IMR-90 (cell line): ENCODE measurements around the gene TADA2A. TPM values are rescaled to one million over a fixed set of nuclear protein-coding genes. Genes with fewer than 3 reads are reported as not detected.
"Not testable (repeated sequence)": the region's sequence is repeated elsewhere in the genome, so short reads cannot be mapped to it uniquely, and the experiment has no call there.

ENCODE experiments used
- ATAC-seq: fragments of 200-7000 bp; cut with Tn5 transposase; 2 replicates; pipeline ENCODE4 v1.9.1; 2020; ENCODE audit warnings: low read depth, mild to moderate bottlenecking, moderate library complexity
- BruUV-seq: library from RNA; stranded (reverse); fragments of 400-500 nt; replicated peaks from 2 replicates; lab custom pipeline; 2021; lab: Mats Ljungman, UMichigan
- CTCF ChIA-PET: fragments of 300-600 bp; formaldehyde crosslinking; extraction: SDS; loops from one replicate; lab custom pipeline; 2021; ENCODE audit warnings: antibody characterized with exemption; lab: Yijun Ruan, JAX
- POLR2A ChIA-PET: fragments of 300-600 bp; sonication (Branson Sonifier 250); formaldehyde crosslinking; loops from one replicate; lab custom pipeline; 2022; ENCODE audit warnings: antibody characterized with exemption; ENCODE audit not compliant: unreplicated experiment; lab: Charles Lee
- DNase-seq: peaks from one replicate; pipeline ENCODE4 v3.0.0; 2013
- H2AFZ ChIP-seq: replicated peaks from 2 replicates; pipeline ENCODE3; 2013; ENCODE audit warnings: low read length, mild to moderate bottlenecking; ENCODE audit not compliant: poor library complexity
- H2AK5ac ChIP-seq: 2 replicates; pipeline ENCODE4 v1.6.1; 2013; ENCODE audit warnings: low read depth, low read length, inconsistent platforms
- H2AK9ac ChIP-seq: replicated peaks from 2 replicates; pipeline ENCODE3; 2013; ENCODE audit warnings: mild to moderate bottlenecking, low read depth, low read length, moderate library complexity; ENCODE audit not compliant: poor library complexity
- H2BK120ac ChIP-seq: 2 replicates; pipeline ENCODE4 v1.6.1; 2013; ENCODE audit warnings: low read depth, low read length, inconsistent platforms
- H2BK15ac ChIP-seq: 3 replicates; pipeline ENCODE4 v1.6.1; 2013; ENCODE audit warnings: low read depth, low read length, inconsistent platforms
- H2BK20ac ChIP-seq: 2 replicates; pipeline ENCODE4 v1.6.1; 2013; ENCODE audit warnings: low read depth, mild to moderate bottlenecking, inconsistent platforms, low read length, moderate library complexity
- H2BK5ac ChIP-seq: 2 replicates; pipeline ENCODE4 v1.6.1; 2013; ENCODE audit warnings: mild to moderate bottlenecking, low read depth, low read length, inconsistent platforms; ENCODE audit not compliant: poor library complexity, severe bottlenecking
- H3K14ac ChIP-seq: replicated peaks from 2 replicates; pipeline ENCODE4 v1.6.1; 2013; ENCODE audit warnings: low read depth, low read length, inconsistent platforms
- H3K18ac ChIP-seq: 2 replicates; pipeline ENCODE4 v1.6.1; 2013; ENCODE audit warnings: low read depth, low read length, control low read depth
- H3K23ac ChIP-seq: 2 replicates; pipeline ENCODE4 v1.6.1; 2013; ENCODE audit warnings: low read depth, low read length, inconsistent platforms
- H3K27ac ChIP-seq: 2 replicates; pipeline ENCODE4 v1.5.1; 2013; ENCODE audit warnings: mild to moderate bottlenecking, control low read depth, low read length; ENCODE audit not compliant: insufficient read depth
- H3K27me3 ChIP-seq: 2 replicates; pipeline ENCODE4 v1.6.1; 2013; ENCODE audit warnings: low read length; ENCODE audit not compliant: control insufficient read depth, insufficient read depth
- H3K36me3 ChIP-seq: 2 replicates; pipeline ENCODE4 v1.6.1; 2013; ENCODE audit warnings: low read length, mixed read lengths; ENCODE audit not compliant: control insufficient read depth, insufficient read depth
- H3K4ac ChIP-seq: 2 replicates; pipeline ENCODE4 v1.6.1; 2013; ENCODE audit warnings: low read depth, low read length, inconsistent platforms
- H3K4me1 ChIP-seq: 2 replicates; pipeline ENCODE4 v1.6.1; 2013; ENCODE audit warnings: low read length, mixed read lengths; ENCODE audit not compliant: control insufficient read depth, insufficient read depth
- H3K4me2 ChIP-seq: 2 replicates; pipeline ENCODE4 v1.6.1; 2013; ENCODE audit warnings: low read depth, mild to moderate bottlenecking, control low read depth, low read length, moderate library complexity
- H3K4me3 ChIP-seq: 2 replicates; pipeline ENCODE4 v1.5.1; 2013; ENCODE audit warnings: low read depth, mild to moderate bottlenecking, control low read depth, low read length, moderate library complexity; ENCODE audit not compliant: insufficient read depth
- H3K56ac ChIP-seq: 2 replicates; pipeline ENCODE4 v1.6.1; 2013; ENCODE audit warnings: low read length, inconsistent platforms; ENCODE audit not compliant: insufficient read depth; ENCODE audit errors: extremely low read depth
- H3K79me1 ChIP-seq, 2 experiments: 2 replicates each; pipeline ENCODE4 v1.6.1; 2013; ENCODE audit warnings: low read length in 2 of 2, inconsistent platforms in 1 of 2, low read depth in 1 of 2
- H3K9ac ChIP-seq: 2 replicates; pipeline ENCODE4 v1.6.1; 2013; ENCODE audit warnings: low read depth, low read length, control low read depth
- H3K9me1 ChIP-seq: 2 replicates; pipeline ENCODE4 v1.6.1; 2013; ENCODE audit warnings: low read length, inconsistent platforms; ENCODE audit not compliant: insufficient read depth
- H3K9me3 ChIP-seq: 2 replicates; pipeline ENCODE4 v1.6.1; 2013; ENCODE audit warnings: low read length; ENCODE audit not compliant: control insufficient read depth, insufficient read depth
- H4K20me1 ChIP-seq: 2 replicates; pipeline ENCODE4 v1.6.1; 2013; ENCODE audit warnings: low read length, inconsistent platforms; ENCODE audit not compliant: insufficient read depth
- H4K5ac ChIP-seq: 2 replicates; pipeline ENCODE4 v1.6.1; 2013; ENCODE audit warnings: mild to moderate bottlenecking, low read depth, low read length, control low read depth
- H4K8ac ChIP-seq, 2 experiments: 2 replicates each; pipeline ENCODE4 v1.6.1; 2013; ENCODE audit warnings: low read depth in 2 of 2, low read length in 2 of 2, control low read depth in 1 of 2, inconsistent platforms in 1 of 2
- H4K91ac ChIP-seq: 2 replicates; pipeline ENCODE4 v1.6.1; 2013; ENCODE audit warnings: low read depth, low read length, inconsistent platforms; ENCODE audit not compliant: insufficient read depth
- BHLHE40 ChIP-seq: fragments of 150-350 bp; IDR thresholded peaks from 2 replicates; pipeline ENCODE4 v1.6.1; 2016; ENCODE audit warnings: mild to moderate bottlenecking, low read depth, low read length
- CEBPB ChIP-seq: IDR thresholded peaks from 2 replicates; pipeline ENCODE4 v1.6.1; 2012; ENCODE audit warnings: low read depth, low read length, improper control_type of control experiment
- FOS ChIP-seq: fragments of 150-350 bp; IDR thresholded peaks from 2 replicates; pipeline ENCODE4 v1.6.1; 2016; ENCODE audit warnings: low read depth, low read length
- WGBS, 2 experiments: methylation state at CpG; one replicate each; pipeline versions ENCODE4 v1.1.5 to v1.1.7; 2013; ENCODE audit warnings: missing lambda C conversion rate in 2 of 2; ENCODE audit not compliant: insufficient read length in 1 of 2; ENCODE audit errors: extremely low coverage in 2 of 2; 5-methylcytosine and 5-hydroxymethylcytosine counted together
- dilution Hi-C: fragments of 300-500 bp; cut with HindIII; formaldehyde crosslinking; loops from one replicate; pipeline ENCODE4 v1.14.3; 2018; ENCODE audit warnings: low sequenced_read_pairs; ENCODE audit not compliant: unreplicated experiment
- in situ Hi-C: fragments of 300-500 bp; cut with MboI; formaldehyde crosslinking; loops from 3 replicates; pipeline ENCODE4 v1.14.3; 2019; ENCODE audit warnings: low sequenced_read_pairs, inconsistent platforms, mixed read lengths
- intact Hi-C: fragments of 100-400 bp; cut with micrococcal nuclease; formaldehyde crosslinking; loops from 2 replicates; pipeline ENCODE4 v1.10.0; 2022
- polyA plus RNA-seq, 3 experiments: library from polyadenylated mRNA; depleted of rRNA; stranded (reverse); fragments of >200 nt; gene quantifications; 2 replicates each; pipeline ENCODE4 v1.2.3, GENCODE V29; 2012; ENCODE audit warnings: low replicate concordance in 1 of 3
- total RNA-seq: library from RNA; depleted of rRNA; stranded (reverse); fragments of >200 nt; gene quantifications from 2 replicates; pipeline ENCODE4 v1.2.3, GENCODE V29; 2012

The TADA2A gene
- total and polyA plus RNA-seq, 2 of the 4 experiments (the other 2 are of a cell fraction), result 13.1 to 19.7 TPM

DNA sequence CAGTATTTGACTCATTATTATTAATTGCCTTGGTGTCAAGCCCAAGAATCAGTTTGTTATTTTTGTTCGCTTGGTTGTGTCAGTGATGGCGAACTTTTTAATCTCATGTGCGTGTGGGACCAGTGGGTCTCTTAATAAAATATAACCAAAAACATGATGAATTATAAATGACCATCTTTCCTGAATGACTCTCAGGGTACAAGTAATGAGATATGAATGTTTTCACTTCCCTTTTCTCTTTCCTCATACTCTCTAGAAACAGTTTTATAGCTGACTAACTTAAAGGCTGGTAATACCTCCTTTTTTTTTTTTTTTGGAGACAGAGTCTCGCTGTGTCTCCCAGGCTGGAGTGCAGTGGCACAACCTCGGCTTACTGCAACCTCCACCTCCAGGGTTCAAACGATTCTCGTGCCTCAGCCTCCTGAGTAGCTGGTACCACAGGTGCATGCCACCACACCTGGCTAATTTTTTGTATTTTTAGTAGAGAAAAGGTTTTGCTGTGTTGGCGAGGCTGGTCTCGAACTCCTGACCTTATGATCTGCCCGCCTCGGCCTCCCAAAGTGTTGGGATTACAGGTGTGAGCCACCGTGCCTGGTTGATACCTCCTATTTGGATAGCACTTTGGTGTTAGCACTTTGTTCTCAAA is 34.8 kb downstream of the TADA2A start:
- in situ Hi-C loops, H3K9ac ChIP-seq, BruUV-seq, H2BK20ac ChIP-seq, H3K4me1 ChIP-seq, H4K5ac ChIP-seq, H3K9me3 ChIP-seq, H3K27me3 ChIP-seq, H3K4me2 ChIP-seq, H3K4me3 ChIP-seq, H3K56ac ChIP-seq, H3K9me1 ChIP-seq, dilution Hi-C loops, intact Hi-C loops, POLR2A ChIA-PET, H2AK9ac ChIP-seq, H4K20me1 ChIP-seq: not testable (repeated sequence)
- Histone ChIP-seq H3K14ac (peak overlapping the region; percentile 43; the same call in 1 of the 2 replicates), H2BK15ac (peak overlapping the region; percentile 84; the same call in 2 of the 3 replicates), H2BK5ac (peak overlapping the region; percentile 73), H3K79me1 (peaks cover 13 to 23% of the 10 kb centered on the region in 2 experiments), H4K8ac (peak overlapping the region in 1 of 2 experiments; percentile 79; a peak in 2 of 4 replicates), H3K18ac (peak overlapping the region; percentile 87), H3K36me3 (peaks cover 24% of the 10 kb centered on the region), H2BK120ac (peak overlapping the region; percentile 56; the same call in 1 of the 2 replicates), H3K4ac (0 out of 2 replicates have a peak overlapping the region, but pooled peaks have one; percentile 50), H3K27ac (peak overlapping the region; percentile 59; the same call in 1 of the 2 replicates), H2AK5ac (peak overlapping the region; percentile 88), H4K91ac (peak overlapping the region; percentile 59), H3K23ac (peak overlapping the region; percentile 36; the same call in 1 of the 2 replicates), H2AFZ (peak overlapping the region; percentile 13)
- DNase-seq, result peak; percentile 92
- TF ChIP-seq FOS (0 out of 2 replicates have a peak, but pooled peaks have one; percentile 13), CEBPB (peak; percentile 29; the same call in 1 of the 2 replicates), BHLHE40 (peak; percentile 50)
- ATAC-seq, result peak; percentile 80
- CTCF ChIA-PET, result interaction anchor here (0.7 kb wide), 2 partner anchors 28 to 40 kb away, joined by 3 to 5 read pairs; no protein-coding TSS in a partner anchor
- 83% methylated on average over 2 of the region's 12 CpGs; no CpG with 5 or more reads in 1 of the 2 experiments for WGBS, 2 experiments
